MM.1S (cell line): ENCODE results near the gene EEA1.

Experiments
- DNase-seq: peaks from one replicate; pipeline ENCODE4 v3.0.0-alpha.2; 2015
- H2AFZ ChIP-seq: fragments of 300-600 bp; sonication (generic); 2 replicates; pipeline ENCODE4 v1.6.0; 2016; ENCODE audit warnings: antibody characterized with exemption, low read length
- H3F3A ChIP-seq: fragments of 300-600 bp; sonication (generic); 2 replicates; pipeline ENCODE4 v1.6.1; 2016; ENCODE audit warnings: mild to moderate bottlenecking, antibody characterized with exemption, low read length, moderate library complexity, mixed read lengths; ENCODE audit not compliant: insufficient read depth
- H3K27ac ChIP-seq: fragments of 300-600 bp; sonication (generic); 2 replicates; pipeline ENCODE4 v1.5.1; 2016; ENCODE audit warnings: mild to moderate bottlenecking, low read length
- H3K27me3 ChIP-seq: fragments of 300-600 bp; sonication (generic); replicated peaks from 2 replicates; pipeline ENCODE4 v1.6.0; 2016; ENCODE audit warnings: low read length; ENCODE audit not compliant: insufficient read depth
- H3K36me3 ChIP-seq: fragments of 300-600 bp; sonication (generic); replicated peaks from 2 replicates; pipeline ENCODE4 v1.6.1; 2016; ENCODE audit warnings: mild to moderate bottlenecking, low read length, mixed read lengths; ENCODE audit not compliant: insufficient read depth
- H3K4me1 ChIP-seq: fragments of 300-600 bp; sonication (generic); 2 replicates; pipeline ENCODE4 v1.6.1; 2016; ENCODE audit warnings: low read length, mixed read lengths
- H3K4me2 ChIP-seq: fragments of 300-600 bp; sonication (generic); 2 replicates; pipeline ENCODE4 v1.6.0; 2016; ENCODE audit warnings: low read depth, low read length
- H3K4me3 ChIP-seq: fragments of 300-600 bp; sonication (generic); 2 replicates; pipeline ENCODE4 v1.5.1; 2016; ENCODE audit warnings: low read length, mixed read lengths
- H3K79me2 ChIP-seq: fragments of 300-600 bp; sonication (generic); 2 replicates; pipeline ENCODE4 v1.6.1; 2016; ENCODE audit warnings: mixed run types, low read length, mixed read lengths
- H3K9ac ChIP-seq: fragments of 300-600 bp; sonication (generic); 2 replicates; pipeline ENCODE4 v1.6.1; 2016; ENCODE audit warnings: low read length, mixed read lengths
- H3K9me2 ChIP-seq: fragments of 300-600 bp; sonication (generic); replicated peaks from 2 replicates; pipeline ENCODE4 v1.6.1; 2016; ENCODE audit warnings: mild to moderate bottlenecking, low read length, mixed read lengths; ENCODE audit not compliant: insufficient read depth
- H3K9me3 ChIP-seq: fragments of 300-600 bp; sonication (generic); replicated peaks from 2 replicates; pipeline ENCODE4 v1.6.1; 2016; ENCODE audit warnings: mild to moderate bottlenecking, low read length, mixed read lengths; ENCODE audit not compliant: insufficient read depth
- H4K20me1 ChIP-seq: fragments of 300-600 bp; sonication (generic); 2 replicates; pipeline ENCODE4 v1.6.1; 2016; ENCODE audit warnings: mild to moderate bottlenecking, low read length, moderate library complexity, mixed read lengths; ENCODE audit not compliant: insufficient read depth
- EZH2 ChIP-seq: fragments of 300-600 bp; sonication (generic); optimal IDR thresholded peaks from 2 replicates; pipeline ENCODE3; 2017; ENCODE audit warnings: low read depth, mild to moderate bottlenecking, antibody characterized with exemption, low read length, mixed read lengths
- EZH2phosphoT487 ChIP-seq: fragments of 300-600 bp; sonication (generic); IDR thresholded peaks from 2 replicates; pipeline ENCODE4 v1.6.1; 2018; ENCODE audit warnings: antibody characterized with exemption, low read length
- TF ChIP-seq, protein P1 (sequence below): fragments of 300-600 bp; sonication (generic); IDR thresholded peaks from 2 replicates; pipeline ENCODE4 v1.5.1; 2016; ENCODE audit warnings: antibody characterized with exemption, low read length, mixed read lengths

The EEA1 gene

DNA sequence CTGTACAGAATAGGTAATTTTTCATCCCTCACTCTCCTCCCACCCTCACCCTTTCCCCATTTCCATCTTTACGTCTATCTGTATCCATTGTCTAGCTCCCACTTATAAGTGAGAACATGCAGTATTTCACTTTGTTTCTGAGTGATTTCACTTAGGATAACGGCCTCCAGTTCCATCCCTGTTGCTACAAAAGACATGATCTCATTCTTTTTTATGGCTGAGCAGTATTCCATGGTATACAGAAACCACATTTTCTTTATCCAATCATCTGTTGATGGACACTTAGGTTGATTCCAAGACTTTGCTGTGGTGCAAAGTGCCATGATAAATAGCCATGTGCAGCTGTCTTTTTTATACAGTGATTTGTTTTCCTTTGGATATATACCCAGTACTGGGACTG is 16.4 kb downstream of the EEA1 start:
- Histone ChIP-seq H3K4me1 (no peaks in the 10 kb centered on the region), H3F3A (no peaks in the 10 kb centered on the region), H3K79me2 (peaks cover 50% of the 10 kb centered on the region), H3K27me3 (no peaks in the 10 kb centered on the region), H3K9ac (no peak overlapping the region), H4K20me1 (no peaks in the 10 kb centered on the region), H2AFZ (no peak overlapping the region), H3K9me3 (no peaks in the 10 kb centered on the region), H3K27ac (no peak overlapping the region), H3K36me3 (no peaks in the 10 kb centered on the region), H3K4me3 (no peak overlapping the region), H3K4me2 (no peak overlapping the region), H3K9me2 (no peaks in the 10 kb centered on the region)
- DNase-seq, result no peak
- TF ChIP-seq, protein P1, sequence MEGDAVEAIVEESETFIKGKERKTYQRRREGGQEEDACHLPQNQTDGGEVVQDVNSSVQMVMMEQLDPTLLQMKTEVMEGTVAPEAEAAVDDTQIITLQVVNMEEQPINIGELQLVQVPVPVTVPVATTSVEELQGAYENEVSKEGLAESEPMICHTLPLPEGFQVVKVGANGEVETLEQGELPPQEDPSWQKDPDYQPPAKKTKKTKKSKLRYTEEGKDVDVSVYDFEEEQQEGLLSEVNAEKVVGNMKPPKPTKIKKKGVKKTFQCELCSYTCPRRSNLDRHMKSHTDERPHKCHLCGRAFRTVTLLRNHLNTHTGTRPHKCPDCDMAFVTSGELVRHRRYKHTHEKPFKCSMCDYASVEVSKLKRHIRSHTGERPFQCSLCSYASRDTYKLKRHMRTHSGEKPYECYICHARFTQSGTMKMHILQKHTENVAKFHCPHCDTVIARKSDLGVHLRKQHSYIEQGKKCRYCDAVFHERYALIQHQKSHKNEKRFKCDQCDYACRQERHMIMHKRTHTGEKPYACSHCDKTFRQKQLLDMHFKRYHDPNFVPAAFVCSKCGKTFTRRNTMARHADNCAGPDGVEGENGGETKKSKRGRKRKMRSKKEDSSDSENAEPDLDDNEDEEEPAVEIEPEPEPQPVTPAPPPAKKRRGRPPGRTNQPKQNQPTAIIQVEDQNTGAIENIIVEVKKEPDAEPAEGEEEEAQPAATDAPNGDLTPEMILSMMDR, result no peak
- no peak for TF ChIP-seq EZH2
- no peak for TF ChIP-seq EZH2phosphoT487

DNA sequence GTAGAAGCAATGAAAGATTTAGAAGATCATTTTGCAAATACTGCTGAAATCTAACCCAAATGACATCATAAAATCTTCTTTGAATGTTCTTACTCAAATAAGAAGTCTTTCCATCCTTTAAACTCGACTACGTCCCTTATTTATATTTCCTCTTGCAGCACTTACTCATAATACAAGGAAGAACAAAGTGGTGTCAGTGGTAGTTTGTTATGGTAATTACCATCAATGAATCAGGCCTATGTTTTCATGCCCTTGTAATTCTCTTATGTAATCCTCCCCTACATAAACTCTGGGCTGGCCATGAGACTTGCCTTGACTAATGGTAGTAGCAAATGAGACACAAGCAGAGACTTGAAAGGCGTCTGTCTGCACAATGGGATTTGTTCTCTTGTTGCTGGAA is 17.0 kb downstream of the EEA1 start:
- no peaks in the 10 kb centered on the region for H4K20me1 ChIP-seq
- no peak overlapping the region for H3K27ac ChIP-seq
- no peak for DNase-seq
- H3K4me3 ChIP-seq, result no peak overlapping the region
- no peaks in the 10 kb centered on the region for H3K36me3 ChIP-seq
- peaks cover 56% of the 10 kb centered on the region for H3K79me2 ChIP-seq
- no peaks in the 10 kb centered on the region for H3K9me3 ChIP-seq
- no peaks in the 10 kb centered on the region for H3K27me3 ChIP-seq
- no peaks in the 10 kb centered on the region for H3F3A ChIP-seq
- no peak overlapping the region for H3K4me2 ChIP-seq
- no peaks in the 10 kb centered on the region for H3K9me2 ChIP-seq
- TF ChIP-seq, protein P1, result no peak
- no peak for TF ChIP-seq EZH2phosphoT487
- no peak for TF ChIP-seq EZH2
- no peaks in the 10 kb centered on the region for H3K4me1 ChIP-seq
- H2AFZ ChIP-seq, result no peak overlapping the region
- H3K9ac ChIP-seq, result no peak overlapping the region

DNA sequence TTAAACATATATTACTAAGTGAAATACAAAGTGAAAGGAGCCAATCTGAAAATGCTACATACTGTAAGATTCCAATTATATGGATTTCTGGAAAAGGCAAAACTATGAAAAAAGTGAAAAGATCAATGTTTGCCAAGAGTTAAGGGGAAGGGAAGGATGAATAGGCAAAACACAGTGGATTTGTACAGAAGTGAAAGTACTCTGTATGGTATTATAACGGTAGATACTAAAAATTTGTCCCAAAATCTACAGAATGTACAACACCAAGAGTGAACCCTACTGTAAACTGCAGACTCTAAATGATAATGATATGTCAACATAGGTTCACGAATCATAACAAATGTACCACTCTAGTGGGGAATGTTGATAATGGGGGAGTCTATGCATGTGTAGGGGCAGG is 17.8 kb downstream of the EEA1 start:
- TF ChIP-seq EZH2 (no peak), EZH2phosphoT487 (no peak)
- TF ChIP-seq, protein P1, result no peak
- no peak for DNase-seq
- no peaks in the 10 kb centered on the region for H3K9me3 ChIP-seq
- H3K9me2 ChIP-seq, result no peaks in the 10 kb centered on the region
- H3K27ac ChIP-seq, result no peak overlapping the region
- no peaks in the 10 kb centered on the region for H3K27me3 ChIP-seq
- H3K79me2 ChIP-seq, result peaks cover 60% of the 10 kb centered on the region
- H3F3A ChIP-seq, result no peaks in the 10 kb centered on the region
- H2AFZ ChIP-seq, result no peak overlapping the region
- H3K4me3 ChIP-seq, result no peak overlapping the region
- H3K9ac ChIP-seq, result no peak overlapping the region
- H3K4me1 ChIP-seq, result no peaks in the 10 kb centered on the region
- no peak overlapping the region for H3K4me2 ChIP-seq
- H3K36me3 ChIP-seq, result no peaks in the 10 kb centered on the region
- no peaks in the 10 kb centered on the region for H4K20me1 ChIP-seq
